NCI-H524 (cell line): Measurements from ENCODE around the gene SULF2.

Experiments
- DNase-seq, 2 experiments: peaks; one replicate each; lab custom pipeline; 2025; lab: John Stamatoyannopoulos, UW

SULF2 gene

GRCh38 chr20:47737923-47738322 lies 47.4 kb downstream of the SULF2 start:
- no peak for DNase-seq

GRCh38 chr20:47736570-47737152 lies 48.6 kb downstream of the SULF2 start:
- DNase-seq, result no peak

DNA sequence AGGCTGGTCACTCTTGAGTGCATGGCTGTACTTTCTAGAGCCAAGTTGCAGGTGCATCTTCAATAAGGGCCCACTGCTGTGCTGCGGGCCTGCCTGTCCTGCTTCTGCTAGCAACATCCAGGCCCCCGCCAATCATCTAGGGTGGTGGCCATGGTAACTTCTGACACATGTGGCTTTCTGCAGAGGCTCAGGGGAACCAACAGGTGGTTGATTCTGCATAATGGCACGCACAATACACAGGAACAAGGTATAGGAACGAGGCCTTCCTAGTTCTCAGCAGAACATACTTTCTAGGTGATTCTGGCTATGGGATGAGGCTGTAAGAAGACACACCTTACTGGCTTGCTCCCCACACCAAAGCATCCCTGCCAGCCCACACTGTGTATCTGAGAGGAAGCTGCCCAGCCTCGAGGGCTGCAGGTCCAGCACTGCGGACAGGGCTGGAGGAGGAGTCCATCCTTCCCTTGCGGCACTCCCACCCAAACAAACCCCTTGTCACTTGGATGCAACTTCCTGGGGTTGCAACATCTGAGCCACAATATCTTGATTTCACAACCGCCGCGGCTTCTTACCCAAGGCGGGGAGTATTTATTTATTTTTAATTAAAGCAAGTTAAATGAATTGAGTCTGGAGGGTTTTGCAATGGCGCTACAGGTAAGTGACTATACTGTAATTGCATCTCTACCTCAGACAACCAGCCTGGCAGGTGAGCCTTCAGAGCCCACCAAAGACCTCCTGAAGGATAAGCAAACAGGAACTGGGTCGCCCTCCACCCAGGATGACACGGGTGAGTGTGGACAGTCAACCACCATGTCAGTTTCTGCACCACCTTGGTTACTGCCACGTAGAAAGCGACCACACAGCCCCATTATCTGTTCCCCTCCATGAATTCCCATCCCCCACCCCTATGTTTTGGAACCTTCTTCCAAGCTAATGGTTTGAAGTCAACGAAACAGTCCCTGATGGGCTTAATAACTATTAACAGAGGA lies 49.6 kb downstream of the SULF2 start:
- DNase-seq, result no peak

DNA sequence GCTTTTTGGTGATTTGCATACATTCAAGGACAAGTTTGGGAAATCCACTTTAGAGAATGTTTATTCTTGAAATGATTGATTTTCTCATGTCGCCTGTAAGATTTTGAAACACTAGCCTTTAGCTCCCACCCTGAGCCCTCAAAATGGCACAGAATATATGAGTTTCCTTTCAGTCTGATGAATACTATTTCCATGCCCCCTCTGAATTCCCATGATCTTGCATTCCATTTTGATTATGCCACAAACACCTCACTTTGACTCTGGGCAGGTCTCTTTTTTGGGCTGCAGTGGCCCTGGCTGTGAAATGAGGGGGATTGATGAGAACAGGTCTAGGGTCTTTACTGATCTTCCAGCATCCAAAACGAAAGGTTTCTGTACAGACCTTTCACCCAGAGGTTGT lies 50.4 kb downstream of the SULF2 start:
- DNase-seq, result no peak

DNA sequence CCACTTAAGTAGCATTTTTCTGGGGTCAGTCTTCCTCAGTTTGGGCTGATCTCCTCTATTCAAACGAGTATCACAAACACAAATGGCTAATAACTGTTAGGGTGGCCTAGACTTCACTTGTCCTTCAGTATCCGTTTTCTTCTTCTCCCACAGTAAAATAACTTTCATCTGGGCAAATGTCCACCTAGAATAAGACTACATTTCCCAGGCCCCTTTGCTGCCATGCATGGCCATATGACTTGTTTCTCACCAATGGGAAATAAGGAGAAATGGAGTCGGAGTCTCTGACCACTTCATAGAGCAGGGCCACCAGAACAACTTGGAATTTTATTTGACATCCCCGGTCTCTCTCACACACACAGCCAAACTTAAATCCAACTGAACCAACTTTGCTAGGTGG lies 51.4 kb downstream of the SULF2 start:
- no peak for DNase-seq

- DNase-seq, result no peak
These were observed 54.5 kb downstream of the SULF2 start for GRCh38 chr20:47730744-47731143.

DNA sequence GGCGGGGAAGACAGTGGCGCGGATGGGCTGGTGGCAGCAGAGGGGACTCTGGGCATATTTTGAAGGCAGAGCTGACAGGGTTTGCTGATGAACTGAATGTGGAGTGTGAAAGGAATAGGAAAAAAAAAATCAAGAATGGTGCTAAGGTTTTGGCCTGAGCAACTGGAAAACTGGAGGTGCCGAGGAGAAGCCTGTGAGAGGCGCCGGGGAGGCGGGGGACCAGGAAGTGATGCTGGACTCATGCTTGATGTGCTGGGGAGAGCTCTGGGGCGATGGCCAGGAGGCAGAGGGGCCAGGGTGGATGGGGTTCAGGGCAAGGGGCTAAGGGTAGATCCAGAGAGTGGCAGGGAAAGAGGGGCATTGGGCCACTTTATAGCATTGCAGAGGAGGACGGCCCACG lies 55.8 kb downstream of the SULF2 start:
- DNase-seq, result no peak

DNA sequence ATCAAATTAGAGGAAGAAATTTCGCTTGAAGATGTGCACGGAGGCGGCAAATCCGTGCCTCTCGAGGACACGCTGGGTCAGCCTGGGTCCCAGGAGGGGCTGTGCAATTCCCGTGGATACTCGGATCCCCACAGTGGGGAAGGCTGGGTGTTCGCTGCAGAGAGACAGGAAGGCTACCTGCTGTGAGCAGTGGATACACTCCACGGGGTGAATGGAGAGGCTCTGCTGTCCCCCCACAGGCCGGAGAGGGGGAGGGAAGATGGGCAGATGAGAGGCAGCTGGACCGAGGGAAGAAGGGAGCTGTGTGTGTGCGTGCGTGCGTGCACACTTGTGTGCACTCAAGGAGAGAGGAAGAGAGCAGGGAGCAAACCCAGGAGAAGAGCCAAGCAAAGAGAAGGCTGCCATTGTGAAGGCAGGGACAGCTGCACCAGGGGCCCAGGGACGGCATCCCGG lies 57.3 kb downstream of the SULF2 start:
- no peak for DNase-seq

DNA sequence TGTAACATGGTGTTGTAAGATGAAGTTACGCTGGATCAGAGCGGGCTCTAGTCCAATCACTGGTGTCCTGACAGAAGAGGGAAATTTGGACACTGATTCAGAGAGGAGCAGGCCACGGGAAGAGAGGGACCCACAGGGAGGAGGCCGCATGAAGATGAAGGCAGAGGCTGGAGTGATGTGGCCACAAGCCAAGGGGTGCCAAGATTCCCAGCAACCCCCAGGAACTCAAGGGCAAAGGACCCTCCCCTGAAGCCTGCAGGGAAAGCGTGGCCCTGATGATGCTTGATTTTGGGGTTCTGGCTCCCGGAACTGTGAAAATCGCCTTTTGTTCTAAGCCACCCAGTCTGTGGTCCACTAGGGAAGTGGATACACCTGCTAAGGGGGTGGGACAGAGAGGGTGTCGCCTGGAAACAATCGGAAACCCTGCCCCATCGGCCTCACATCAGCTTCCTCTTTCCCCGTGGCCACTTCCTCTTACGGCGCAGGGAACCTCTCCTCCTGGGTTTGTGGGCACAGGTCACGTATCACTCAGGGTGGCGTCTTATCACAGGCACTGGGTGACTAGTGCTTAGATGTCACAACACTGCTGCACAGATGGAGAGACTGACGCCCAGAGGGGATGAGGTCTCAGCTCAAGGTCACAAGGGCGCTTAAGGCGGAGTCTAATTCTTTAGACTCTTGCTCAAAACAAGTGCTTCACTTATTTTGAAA lies 58.0 kb downstream of the SULF2 start:
- no peak for DNase-seq

- no peak for DNase-seq
These were observed 58.6 kb downstream of the SULF2 start for GRCh38 chr20:47726632-47727031.

DNA sequence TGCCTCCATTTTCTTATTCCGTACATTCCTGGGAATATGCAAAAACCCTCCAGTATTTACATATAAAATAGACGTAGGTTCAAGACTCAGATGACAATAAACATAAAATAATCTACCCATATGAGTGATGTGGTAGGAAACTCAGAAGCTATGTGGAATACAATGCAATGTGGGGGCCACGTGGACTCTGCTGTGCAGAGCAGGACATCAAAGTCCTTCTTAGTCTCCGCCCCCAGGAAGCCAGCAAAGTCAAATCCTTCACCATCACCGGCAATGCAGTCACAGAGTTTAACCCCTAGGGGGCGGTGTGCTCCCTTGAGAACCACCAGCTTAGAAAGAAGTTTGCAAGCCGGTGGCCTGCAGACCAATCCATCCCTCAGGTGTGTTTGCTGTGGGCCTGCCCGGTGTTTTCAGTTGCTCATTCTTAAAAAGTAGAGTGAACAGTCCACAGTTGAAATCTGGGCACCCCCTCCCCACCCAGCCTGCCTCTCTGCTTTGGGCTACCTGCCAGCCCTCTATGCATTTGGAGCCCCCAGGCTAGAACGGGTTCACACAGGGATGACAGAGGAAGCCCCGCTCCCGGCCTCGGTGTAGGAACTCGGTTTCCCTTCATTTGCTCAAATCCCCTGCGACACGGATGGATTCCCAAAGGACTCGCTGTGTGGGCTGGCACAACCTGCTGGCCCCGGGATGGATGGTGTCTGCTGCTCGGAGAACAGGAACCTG lies 59.9 kb downstream of the SULF2 start:
- DNase-seq, result peak; percentile 74 to 84

- DNase-seq, result peak in 1 of 2 experiments; percentile 14
These were observed 60.4 kb downstream of the SULF2 start for GRCh38 chr20:47724910-47725247.

GRCh38 chr20:47724396-47724795 lies 60.9 kb downstream of the SULF2 start:
- DNase-seq, result no peak

- DNase-seq, result no peak
These were observed 62.0 kb downstream of the SULF2 start for GRCh38 chr20:47723322-47723721.

GRCh38 chr20:47720636-47721427 lies 64.4 kb downstream of the SULF2 start:
- no peak for DNase-seq

DNA sequence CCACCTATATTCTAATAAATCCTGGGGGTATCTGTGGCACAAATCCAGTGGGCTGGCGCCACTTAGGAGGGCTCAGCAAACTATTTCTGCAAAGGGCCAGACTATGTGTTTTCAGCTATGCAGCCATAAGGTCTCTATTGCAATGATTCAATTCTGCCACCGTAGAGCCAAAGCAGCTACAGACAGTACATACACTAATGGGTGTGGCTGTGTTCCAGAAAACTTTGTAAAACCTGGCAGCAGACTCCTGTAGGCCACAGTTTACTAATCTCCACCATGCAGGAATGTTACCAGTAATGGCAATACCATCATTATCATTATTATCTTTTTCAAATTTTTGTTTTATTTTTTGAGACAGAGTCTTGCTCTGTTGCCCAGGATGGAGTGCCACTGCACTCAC lies 65.7 kb downstream of the SULF2 start:
- DNase-seq, result peak in 1 of 2 experiments; percentile 96

DNA sequence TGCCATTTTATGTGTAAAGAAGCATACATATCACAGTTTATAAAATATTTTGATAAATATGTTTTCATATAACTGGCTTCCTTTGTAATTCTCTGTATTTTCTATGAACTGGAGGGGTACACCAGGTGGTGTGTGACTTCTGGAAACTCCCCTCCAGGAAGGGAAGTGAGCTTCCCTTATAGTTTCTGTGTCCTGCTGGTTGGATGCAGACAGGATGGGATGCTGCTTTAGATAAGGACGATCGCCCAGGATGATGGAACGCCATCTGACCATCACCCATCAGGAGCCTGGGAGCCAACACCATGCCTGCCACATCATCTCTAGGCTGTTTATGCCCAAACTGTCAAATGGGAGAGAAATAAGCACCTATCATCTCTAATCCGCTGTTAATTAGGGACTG lies 66.1 kb downstream of the SULF2 start:
- no peak for DNase-seq

DNA sequence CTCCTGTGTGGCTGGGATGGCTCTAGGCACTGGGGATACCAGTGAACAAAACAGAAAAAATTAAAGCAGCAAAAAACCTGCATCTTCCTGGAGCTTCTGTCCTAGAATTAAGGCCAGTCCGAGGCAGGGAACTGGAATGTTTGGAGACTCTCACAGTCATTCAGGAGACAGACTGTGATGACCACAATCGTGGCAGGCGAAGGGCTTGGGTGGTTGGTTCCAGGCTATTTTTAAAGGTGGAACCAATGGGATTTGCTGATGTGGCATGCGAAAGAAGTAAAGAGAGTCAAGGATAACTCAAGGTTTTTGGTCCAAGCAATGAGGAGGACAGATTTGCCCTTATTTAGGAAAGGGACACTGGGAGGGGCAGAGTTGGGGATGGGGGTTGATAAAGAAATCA lies 66.9 kb downstream of the SULF2 start:
- DNase-seq, result no peak

GRCh38 chr20:47717421-47717820 lies 67.9 kb downstream of the SULF2 start:
- DNase-seq, result no peak

DNA sequence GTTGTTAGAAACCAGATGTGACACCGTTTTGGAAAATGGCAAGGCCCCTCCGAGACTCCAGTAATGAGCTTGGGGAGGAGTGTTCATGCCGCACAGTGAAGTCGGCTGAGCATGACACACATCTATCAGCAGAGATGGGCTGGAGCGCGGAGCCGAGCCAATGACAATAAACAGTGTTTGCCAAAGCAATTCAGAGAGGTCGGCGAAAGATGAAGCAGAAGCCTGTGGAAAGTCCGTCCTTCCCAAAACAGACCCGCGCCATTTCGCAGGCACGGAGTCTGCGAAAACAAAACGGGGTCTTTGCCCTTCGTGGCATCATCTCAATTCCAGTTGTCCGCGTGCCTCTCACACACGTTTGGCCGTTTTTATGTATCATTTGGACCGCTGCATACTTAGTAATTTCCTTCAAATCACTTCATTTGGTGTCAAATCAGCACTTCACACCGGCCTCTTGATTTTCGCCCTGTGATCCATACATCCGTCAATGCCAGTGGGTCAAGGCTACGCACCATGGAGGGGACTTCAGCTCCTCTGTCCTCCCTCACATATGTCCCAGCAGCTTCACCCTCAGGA lies 71.3 kb downstream of the SULF2 start:
- no peak for DNase-seq

GRCh38 chr20:47713163-47713562 lies 72.1 kb downstream of the SULF2 start:
- no peak for DNase-seq
